WTC11 (cell line): Measurements from ENCODE around the gene ARL4A. TPM values are rescaled to one million over a fixed set of nuclear protein-coding genes. Genes with fewer than 3 reads are reported as not detected.

Source experiments
- ATAC-seq: fragments of 200-7000 bp; cut with Tn5 transposase; 2 replicates; pipeline ENCODE4 v1.10.0; 2021; ENCODE audit warnings: mild to moderate bottlenecking, moderate library complexity
- CTCF ChIA-PET: fragments of 300-600 bp; sonication (Branson Sonifier 250); formaldehyde crosslinking; loops from one replicate; lab custom pipeline; 2021; ENCODE audit warnings: antibody characterized with exemption; lab: Charles Lee
- POLR2A ChIA-PET: fragments of 350-600 bp; sonication (Branson Sonifier 250); formaldehyde crosslinking; loops from one replicate; lab custom pipeline; 2021; ENCODE audit warnings: antibody characterized with exemption; lab: Charles Lee
- DNase-seq: peaks from one replicate; pipeline ENCODE4 v3.0.0; 2021; ENCODE audit warnings: low spot score
- H3K27ac Mint-ChIP-seq: 2 replicates; pipeline ENCODE4 v1.8.0; 2021; ENCODE audit warnings: mixed read lengths
- H3K27me3 Mint-ChIP-seq: 2 replicates; pipeline ENCODE4 v1.8.0; 2021; ENCODE audit warnings: low read depth, mild to moderate bottlenecking, moderate library complexity, mixed read lengths
- H3K36me3 Mint-ChIP-seq: 2 replicates; pipeline ENCODE4 v1.8.0; 2021; ENCODE audit warnings: mixed read lengths
- H3K4me1 Mint-ChIP-seq: 2 replicates; pipeline ENCODE4 v1.8.0; 2022; ENCODE audit warnings: mixed read lengths
- H3K4me3 Mint-ChIP-seq: 2 replicates; pipeline ENCODE4 v1.8.0; 2021; ENCODE audit warnings: mild to moderate bottlenecking, moderate library complexity, mixed read lengths
- H3K9me3 Mint-ChIP-seq: 2 replicates; pipeline ENCODE4 v1.8.0; 2021; ENCODE audit warnings: mixed read lengths
- EMX1 ChIP-seq: fragments of 250-450 bp; sonication (Bioruptor Pico); IDR thresholded peaks from 2 replicates; pipeline ENCODE4 v1.8.0; 2021; ENCODE audit warnings: mild to moderate bottlenecking
- GTF2I ChIP-seq: fragments of 250-450 bp; sonication (Bioruptor Pico); conservative IDR thresholded peaks from 2 replicates; pipeline ENCODE4 v1.4.0; 2021; ENCODE audit warnings: mild to moderate bottlenecking
- NFATC4 ChIP-seq: fragments of 250-450 bp; sonication (Bioruptor Pico); IDR thresholded peaks from 2 replicates; pipeline ENCODE4 v1.9.0; 2021; ENCODE audit warnings: mild to moderate bottlenecking
- NFE2L1 ChIP-seq: sonication (generic); formaldehyde crosslinking; IDR thresholded peaks from 2 replicates; pipeline ENCODE4 v1.8.1; 2023; ENCODE audit warnings: missing genetic modification reagents
- NR1H2 ChIP-seq: sonication (generic); formaldehyde crosslinking; IDR thresholded peaks from 2 replicates; pipeline ENCODE4 v1.9.0; 2021; ENCODE audit warnings: mild to moderate bottlenecking, moderate library complexity, missing genetic modification reagents
- SMAD4 ChIP-seq: sonication (generic); formaldehyde crosslinking; IDR thresholded peaks from 2 replicates; pipeline ENCODE4 v1.8.0; 2022; ENCODE audit warnings: mild to moderate bottlenecking, missing genetic modification reagents
- TEAD4 ChIP-seq: sonication (generic); formaldehyde crosslinking; IDR thresholded peaks from 2 replicates; pipeline ENCODE4 v1.8.0; 2022; ENCODE audit warnings: mild to moderate bottlenecking, missing genetic modification reagents
- ZBTB21 ChIP-seq: sonication (generic); formaldehyde crosslinking; IDR thresholded peaks from 2 replicates; pipeline ENCODE4 v1.8.1; 2023; ENCODE audit warnings: mild to moderate bottlenecking, missing genetic modification reagents, borderline replicate concordance
- ZNF121 ChIP-seq: sonication (generic); formaldehyde crosslinking; IDR thresholded peaks from 2 replicates; pipeline ENCODE4 v1.8.0; 2023; ENCODE audit warnings: missing genetic modification reagents
- ZNF219 ChIP-seq: sonication (generic); formaldehyde crosslinking; IDR thresholded peaks from 2 replicates; pipeline ENCODE4 v1.8.0; 2023; ENCODE audit warnings: missing genetic modification reagents, mild to moderate bottlenecking, borderline replicate concordance
- ZNF263 ChIP-seq: sonication (generic); formaldehyde crosslinking; IDR thresholded peaks from 2 replicates; pipeline ENCODE4 v1.8.1; 2022; ENCODE audit warnings: low read depth, mild to moderate bottlenecking, moderate library complexity, missing genetic modification reagents
- ZNF396 ChIP-seq: fragments of 250-450 bp; sonication (Bioruptor Pico); IDR thresholded peaks from 2 replicates; pipeline ENCODE4 v1.8.0; 2021; ENCODE audit warnings: mild to moderate bottlenecking, moderate library complexity, borderline replicate concordance
- total RNA-seq: library from RNA; stranded (reverse); gene quantifications from 3 replicates; pipeline ENCODE4 v1.2.3, GENCODE V29; 2021
- TF ChIP-seq, protein P1 (sequence below): sonication (generic); formaldehyde crosslinking; IDR thresholded peaks from 2 replicates; pipeline ENCODE4 v1.8.0; 2022; ENCODE audit warnings: missing genetic modification reagents
- TF ChIP-seq, protein P2 (sequence below): sonication (generic); formaldehyde crosslinking; IDR thresholded peaks from 2 replicates; pipeline ENCODE4 v1.8.1; 2022; ENCODE audit warnings: low read depth, mild to moderate bottlenecking, moderate library complexity, missing genetic modification reagents, borderline replicate concordance
- TF ChIP-seq, protein P3 (sequence below): fragments of 250-450 bp; sonication (Bioruptor Pico); conservative IDR thresholded peaks from 2 replicates; pipeline ENCODE4 v1.9.0; 2021; ENCODE audit warnings: mild to moderate bottlenecking
- TF ChIP-seq, protein P4 (sequence below): sonication (generic); formaldehyde crosslinking; IDR thresholded peaks from 2 replicates; pipeline ENCODE4 v1.8.1; 2023; ENCODE audit warnings: mild to moderate bottlenecking, missing genetic modification reagents, moderate library complexity
- TF ChIP-seq, protein P5 (sequence below): fragments of 250-450 bp; sonication (Bioruptor Pico); IDR thresholded peaks from 2 replicates; pipeline ENCODE4 v1.9.0; 2021; ENCODE audit warnings: mild to moderate bottlenecking, borderline replicate concordance
- TF ChIP-seq, protein P6 (sequence below): sonication (generic); formaldehyde crosslinking; IDR thresholded peaks from 2 replicates; pipeline ENCODE4 v1.8.1; 2023; ENCODE audit warnings: mild to moderate bottlenecking, missing genetic modification reagents, moderate library complexity

The ARL4A gene
- total RNA-seq, 1 experiment from 2014 or later = 25.4 TPM

DNA sequence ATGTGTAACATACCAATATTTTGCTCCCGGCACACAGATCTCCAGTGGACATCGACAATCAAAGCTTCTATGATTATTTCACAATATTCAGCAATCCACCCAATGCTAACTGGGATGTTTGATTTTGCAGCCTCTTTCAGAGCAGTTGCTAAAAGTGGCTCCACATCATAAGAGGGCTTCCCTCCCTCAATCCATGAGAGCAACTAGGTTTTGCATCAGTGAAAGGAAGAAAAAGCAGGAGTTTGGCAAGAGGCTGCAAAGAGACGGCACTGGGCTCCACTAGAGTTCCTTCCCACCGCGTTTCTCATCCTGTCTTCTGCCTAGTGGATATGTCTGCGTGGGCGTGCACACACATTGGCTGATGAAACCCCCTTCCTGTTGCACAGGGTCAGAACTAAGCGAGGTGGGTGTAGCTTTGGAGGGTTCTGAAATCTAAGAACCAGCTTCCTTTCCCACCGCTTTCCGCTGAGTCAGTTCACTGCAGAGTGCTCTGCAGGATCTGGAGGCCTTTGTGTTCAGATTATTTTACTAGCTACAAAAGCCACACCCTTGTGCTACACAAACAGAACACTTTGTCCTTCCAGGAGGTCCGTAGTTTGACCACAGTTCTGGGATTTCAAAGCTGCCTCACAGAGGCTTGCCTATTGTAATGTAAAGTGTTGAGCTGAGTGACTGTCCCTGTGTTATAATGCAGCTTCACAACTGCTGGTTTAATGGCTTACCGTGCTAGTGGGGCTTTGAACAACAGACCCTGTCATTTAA, 28.1 kb downstream of the ARL4A start (continued):
- TF ChIP-seq, protein P1, sequence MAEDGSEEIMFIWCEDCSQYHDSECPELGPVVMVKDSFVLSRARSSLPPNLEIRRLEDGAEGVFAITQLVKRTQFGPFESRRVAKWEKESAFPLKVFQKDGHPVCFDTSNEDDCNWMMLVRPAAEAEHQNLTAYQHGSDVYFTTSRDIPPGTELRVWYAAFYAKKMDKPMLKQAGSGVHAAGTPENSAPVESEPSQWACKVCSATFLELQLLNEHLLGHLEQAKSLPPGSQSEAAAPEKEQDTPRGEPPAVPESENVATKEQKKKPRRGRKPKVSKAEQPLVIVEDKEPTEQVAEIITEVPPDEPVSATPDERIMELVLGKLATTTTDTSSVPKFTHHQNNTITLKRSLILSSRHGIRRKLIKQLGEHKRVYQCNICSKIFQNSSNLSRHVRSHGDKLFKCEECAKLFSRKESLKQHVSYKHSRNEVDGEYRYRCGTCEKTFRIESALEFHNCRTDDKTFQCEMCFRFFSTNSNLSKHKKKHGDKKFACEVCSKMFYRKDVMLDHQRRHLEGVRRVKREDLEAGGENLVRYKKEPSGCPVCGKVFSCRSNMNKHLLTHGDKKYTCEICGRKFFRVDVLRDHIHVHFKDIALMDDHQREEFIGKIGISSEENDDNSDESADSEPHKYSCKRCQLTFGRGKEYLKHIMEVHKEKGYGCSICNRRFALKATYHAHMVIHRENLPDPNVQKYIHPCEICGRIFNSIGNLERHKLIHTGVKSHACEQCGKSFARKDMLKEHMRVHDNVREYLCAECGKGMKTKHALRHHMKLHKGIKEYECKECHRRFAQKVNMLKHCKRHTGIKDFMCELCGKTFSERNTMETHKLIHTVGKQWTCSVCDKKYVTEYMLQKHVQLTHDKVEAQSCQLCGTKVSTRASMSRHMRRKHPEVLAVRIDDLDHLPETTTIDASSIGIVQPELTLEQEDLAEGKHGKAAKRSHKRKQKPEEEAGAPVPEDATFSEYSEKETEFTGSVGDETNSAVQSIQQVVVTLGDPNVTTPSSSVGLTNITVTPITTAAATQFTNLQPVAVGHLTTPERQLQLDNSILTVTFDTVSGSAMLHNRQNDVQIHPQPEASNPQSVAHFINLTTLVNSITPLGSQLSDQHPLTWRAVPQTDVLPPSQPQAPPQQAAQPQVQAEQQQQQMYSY (CRISPR knock-in tag) = no peak

DNA sequence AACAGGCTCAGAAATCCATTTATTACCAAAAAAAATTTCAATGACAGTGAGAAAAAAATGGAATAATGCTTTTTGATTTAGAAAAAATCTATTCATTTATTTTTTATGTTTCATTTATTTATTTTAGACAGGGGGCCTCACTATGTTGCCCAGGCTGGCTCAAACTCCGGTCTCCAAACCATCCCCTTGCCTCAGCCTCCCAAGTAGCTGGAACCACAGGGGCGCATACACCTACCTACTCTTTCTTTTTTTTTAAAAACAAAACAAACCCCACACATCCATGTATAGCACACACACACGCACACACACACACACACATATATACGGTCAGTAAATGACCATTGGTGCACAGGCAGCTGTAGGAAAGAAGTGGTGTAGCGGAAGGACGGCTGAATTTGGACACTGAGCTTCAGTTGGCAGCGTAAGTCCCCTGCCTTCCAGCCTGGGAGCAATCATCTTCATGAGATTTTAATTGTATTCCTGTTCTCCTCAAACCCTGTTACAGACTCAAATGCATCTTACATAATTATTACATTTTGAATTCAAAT, 28.8 kb downstream of the ARL4A start:
- Mint-ChIP-seq H3K36me3 (no peaks in the 10 kb centered on the region), H3K27me3 (no peaks in the 10 kb centered on the region; the same call in 1 of the 2 replicates), H3K27ac (no peak overlapping the region), H3K4me3 (no peak overlapping the region), H3K9me3 (no peaks in the 10 kb centered on the region)
- ATAC-seq = peak; percentile 17; the same call in 1 of the 2 replicates
- POLR2A ChIA-PET = interaction anchor here (0.6 to 1.1 kb wide), 3 partner anchors 13 to 644 kb away, joined by 4 to 6 read pairs (median 4); partner anchors contain the start of gene ARL4A
- CTCF ChIA-PET = interaction anchor here (0.9 to 2.8 kb wide), 7 partner anchors 10 to 401 kb away, joined by 3 to 36 read pairs (median 3); partner anchors contain the start of gene ARL4A
- TF ChIP-seq NFE2L1 (CRISPR knock-in tag) (no peak), GTF2I (CRISPR knock-in tag) (peak; percentile 61; the same call in 1 of the 2 replicates), ZNF263 (CRISPR knock-in tag) (no peak), EMX1 (CRISPR knock-in tag) (no peak), ZNF121 (CRISPR knock-in tag) (0 out of 2 replicates have a peak, but pooled peaks have one; percentile 56), SMAD4 (CRISPR knock-in tag) (no peak)
- TF ChIP-seq, protein P2, sequence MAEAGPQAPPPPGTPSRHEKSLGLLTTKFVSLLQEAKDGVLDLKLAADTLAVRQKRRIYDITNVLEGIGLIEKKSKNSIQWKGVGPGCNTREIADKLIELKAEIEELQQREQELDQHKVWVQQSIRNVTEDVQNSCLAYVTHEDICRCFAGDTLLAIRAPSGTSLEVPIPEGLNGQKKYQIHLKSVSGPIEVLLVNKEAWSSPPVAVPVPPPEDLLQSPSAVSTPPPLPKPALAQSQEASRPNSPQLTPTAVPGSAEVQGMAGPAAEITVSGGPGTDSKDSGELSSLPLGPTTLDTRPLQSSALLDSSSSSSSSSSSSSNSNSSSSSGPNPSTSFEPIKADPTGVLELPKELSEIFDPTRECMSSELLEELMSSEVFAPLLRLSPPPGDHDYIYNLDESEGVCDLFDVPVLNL (CRISPR knock-in tag) = no peak
- TF ChIP-seq, protein P3, sequence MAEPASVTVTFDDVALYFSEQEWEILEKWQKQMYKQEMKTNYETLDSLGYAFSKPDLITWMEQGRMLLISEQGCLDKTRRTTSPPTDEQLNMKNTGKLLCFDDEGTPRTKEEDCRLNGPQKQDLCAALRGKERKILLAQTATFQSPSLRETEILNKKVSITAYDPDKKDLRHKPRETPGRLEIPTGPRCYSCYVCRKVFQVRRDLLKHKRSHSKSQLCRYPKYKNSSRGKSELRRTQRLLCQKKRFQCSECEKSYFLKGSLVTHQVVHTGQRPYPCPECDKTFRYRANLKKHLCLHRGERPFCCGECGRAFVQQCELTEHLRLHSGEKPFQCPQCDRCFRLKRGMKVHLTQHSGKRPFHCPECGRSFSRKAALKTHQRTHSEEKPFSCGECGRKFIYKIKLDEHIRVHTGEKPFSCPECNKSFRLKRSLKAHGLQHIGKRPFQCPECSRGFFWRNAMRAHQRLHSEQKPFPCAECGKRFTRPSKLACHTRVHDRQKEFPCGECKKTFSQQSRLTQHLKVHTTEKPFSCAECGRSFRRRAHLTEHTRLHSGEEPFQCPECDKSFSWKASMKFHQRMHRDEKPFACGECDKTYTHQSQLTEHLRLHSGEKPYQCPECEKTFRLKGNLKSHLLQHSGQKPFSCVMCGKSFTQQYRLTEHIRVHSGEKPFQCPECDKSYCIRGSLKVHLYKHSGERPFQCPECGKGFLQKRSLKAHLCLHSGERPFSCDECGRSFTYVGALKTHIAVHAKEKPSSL = no peak
- TF ChIP-seq, protein P4, sequence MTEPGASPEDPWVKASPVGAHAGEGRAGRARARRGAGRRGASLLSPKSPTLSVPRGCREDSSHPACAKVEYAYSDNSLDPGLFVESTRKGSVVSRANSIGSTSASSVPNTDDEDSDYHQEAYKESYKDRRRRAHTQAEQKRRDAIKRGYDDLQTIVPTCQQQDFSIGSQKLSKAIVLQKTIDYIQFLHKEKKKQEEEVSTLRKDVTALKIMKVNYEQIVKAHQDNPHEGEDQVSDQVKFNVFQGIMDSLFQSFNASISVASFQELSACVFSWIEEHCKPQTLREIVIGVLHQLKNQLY (CRISPR knock-in tag) = no peak
- TF ChIP-seq, all 79 proteins: peak for 2
- no peak for DNase-seq
- peaks cover 69% of the 10 kb centered on the region for H3K4me1 Mint-ChIP-seq

DNA sequence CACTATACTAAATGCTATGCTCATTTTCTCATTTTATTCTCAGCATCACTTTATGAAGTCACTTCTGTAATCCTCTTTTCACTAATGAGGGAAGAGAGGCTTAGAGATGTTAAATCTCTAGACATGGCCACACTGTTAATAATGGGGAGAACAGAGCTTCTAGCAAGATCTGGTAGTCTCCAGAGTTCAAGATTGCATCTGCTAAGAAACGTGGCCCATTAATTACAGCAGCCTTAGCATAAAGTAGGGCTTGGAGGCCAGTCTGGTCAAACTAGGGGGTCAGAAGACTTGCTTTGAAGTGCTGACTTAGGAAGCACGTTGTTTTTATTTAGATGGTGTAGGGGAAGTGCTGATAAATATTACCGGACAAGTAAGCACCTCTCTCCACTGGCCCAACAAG, 29.3 kb downstream of the ARL4A start:
- Mint-ChIP-seq H3K9me3 (no peaks in the 10 kb centered on the region), H3K36me3 (no peaks in the 10 kb centered on the region), H3K27ac (no peak overlapping the region), H3K4me3 (no peak overlapping the region), H3K27me3 (no peaks in the 10 kb centered on the region; the same call in 1 of the 2 replicates), H3K4me1 (peaks cover 68% of the 10 kb centered on the region)
- ChIA-PET CTCF (interaction anchor here (1.2 to 2.8 kb wide), 4 partner anchors 9 to 400 kb away, joined by 3 to 36 read pairs (median 4); partner anchors contain the start of gene ARL4A), POLR2A (no interaction called here)
- no peak for DNase-seq
- ATAC-seq = no peak
- TF ChIP-seq, protein P5, sequence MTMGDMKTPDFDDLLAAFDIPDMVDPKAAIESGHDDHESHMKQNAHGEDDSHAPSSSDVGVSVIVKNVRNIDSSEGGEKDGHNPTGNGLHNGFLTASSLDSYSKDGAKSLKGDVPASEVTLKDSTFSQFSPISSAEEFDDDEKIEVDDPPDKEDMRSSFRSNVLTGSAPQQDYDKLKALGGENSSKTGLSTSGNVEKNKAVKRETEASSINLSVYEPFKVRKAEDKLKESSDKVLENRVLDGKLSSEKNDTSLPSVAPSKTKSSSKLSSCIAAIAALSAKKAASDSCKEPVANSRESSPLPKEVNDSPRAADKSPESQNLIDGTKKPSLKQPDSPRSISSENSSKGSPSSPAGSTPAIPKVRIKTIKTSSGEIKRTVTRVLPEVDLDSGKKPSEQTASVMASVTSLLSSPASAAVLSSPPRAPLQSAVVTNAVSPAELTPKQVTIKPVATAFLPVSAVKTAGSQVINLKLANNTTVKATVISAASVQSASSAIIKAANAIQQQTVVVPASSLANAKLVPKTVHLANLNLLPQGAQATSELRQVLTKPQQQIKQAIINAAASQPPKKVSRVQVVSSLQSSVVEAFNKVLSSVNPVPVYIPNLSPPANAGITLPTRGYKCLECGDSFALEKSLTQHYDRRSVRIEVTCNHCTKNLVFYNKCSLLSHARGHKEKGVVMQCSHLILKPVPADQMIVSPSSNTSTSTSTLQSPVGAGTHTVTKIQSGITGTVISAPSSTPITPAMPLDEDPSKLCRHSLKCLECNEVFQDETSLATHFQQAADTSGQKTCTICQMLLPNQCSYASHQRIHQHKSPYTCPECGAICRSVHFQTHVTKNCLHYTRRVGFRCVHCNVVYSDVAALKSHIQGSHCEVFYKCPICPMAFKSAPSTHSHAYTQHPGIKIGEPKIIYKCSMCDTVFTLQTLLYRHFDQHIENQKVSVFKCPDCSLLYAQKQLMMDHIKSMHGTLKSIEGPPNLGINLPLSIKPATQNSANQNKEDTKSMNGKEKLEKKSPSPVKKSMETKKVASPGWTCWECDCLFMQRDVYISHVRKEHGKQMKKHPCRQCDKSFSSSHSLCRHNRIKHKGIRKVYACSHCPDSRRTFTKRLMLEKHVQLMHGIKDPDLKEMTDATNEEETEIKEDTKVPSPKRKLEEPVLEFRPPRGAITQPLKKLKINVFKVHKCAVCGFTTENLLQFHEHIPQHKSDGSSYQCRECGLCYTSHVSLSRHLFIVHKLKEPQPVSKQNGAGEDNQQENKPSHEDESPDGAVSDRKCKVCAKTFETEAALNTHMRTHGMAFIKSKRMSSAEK (CRISPR knock-in tag) = no peak
- TF ChIP-seq NFATC4 (CRISPR knock-in tag) = no peak
- no peak for TF ChIP-seq ZNF396 (CRISPR knock-in tag)
- no peak for TF ChIP-seq ZNF219
- TF ChIP-seq ZBTB21 (CRISPR knock-in tag) = no peak
- no peak for TF ChIP-seq TEAD4
- TF ChIP-seq, protein P6, sequence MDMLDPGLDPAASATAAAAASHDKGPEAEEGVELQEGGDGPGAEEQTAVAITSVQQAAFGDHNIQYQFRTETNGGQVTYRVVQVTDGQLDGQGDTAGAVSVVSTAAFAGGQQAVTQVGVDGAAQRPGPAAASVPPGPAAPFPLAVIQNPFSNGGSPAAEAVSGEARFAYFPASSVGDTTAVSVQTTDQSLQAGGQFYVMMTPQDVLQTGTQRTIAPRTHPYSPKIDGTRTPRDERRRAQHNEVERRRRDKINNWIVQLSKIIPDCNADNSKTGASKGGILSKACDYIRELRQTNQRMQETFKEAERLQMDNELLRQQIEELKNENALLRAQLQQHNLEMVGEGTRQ = no peak
- no peak for TF ChIP-seq NR1H2 (CRISPR knock-in tag)
